Trophoblast cell (in vitro differentiated cells and primary cell): ENCODE results near the gene HAPLN3.

ENCODE experiments used
- DNase-seq, 2 donors: peaks; one replicate each; pipeline ENCODE4 v3.0.0-alpha.2; 2016
- H2AFZ ChIP-seq: 2 replicates; pipeline ENCODE4 v1.6.1; 2013; ENCODE audit warnings: low read length, moderate library complexity, mild to moderate bottlenecking; ENCODE audit not compliant: insufficient read depth, poor library complexity
- H2AK5ac ChIP-seq: 2 replicates; pipeline ENCODE4 v1.6.1; 2013; ENCODE audit warnings: mild to moderate bottlenecking, low read length
- H2BK120ac ChIP-seq: 2 replicates; pipeline ENCODE4 v1.6.1; 2013; ENCODE audit warnings: low read length, mild to moderate bottlenecking, moderate library complexity; ENCODE audit not compliant: insufficient read depth, poor library complexity
- H2BK12ac ChIP-seq: 2 replicates; pipeline ENCODE4 v1.6.1; 2013; ENCODE audit warnings: mild to moderate bottlenecking, low read length, moderate library complexity
- H2BK5ac ChIP-seq: 2 replicates; pipeline ENCODE4 v1.6.1; 2013; ENCODE audit warnings: low read length, low read depth, moderate library complexity, mild to moderate bottlenecking; ENCODE audit not compliant: poor library complexity
- H3K14ac ChIP-seq: 2 replicates; pipeline ENCODE4 v1.6.1; 2013; ENCODE audit warnings: mild to moderate bottlenecking, low read length
- H3K18ac ChIP-seq: 2 replicates; pipeline ENCODE4 v1.6.1; 2013; ENCODE audit warnings: mild to moderate bottlenecking, low read length
- H3K23ac ChIP-seq: 2 replicates; pipeline ENCODE4 v1.6.1; 2013; ENCODE audit warnings: low read length
- H3K27ac ChIP-seq: 2 replicates; pipeline ENCODE4 v1.5.1; 2013; ENCODE audit warnings: low read depth, mild to moderate bottlenecking, inconsistent platforms, low read length, moderate library complexity
- H3K27me3 ChIP-seq: 2 replicates; pipeline ENCODE4 v1.6.1; 2013; ENCODE audit warnings: inconsistent platforms, mild to moderate bottlenecking, low read length, moderate library complexity; ENCODE audit not compliant: insufficient read depth
- H3K36me3 ChIP-seq, 2 experiments: 1 replicate in 1 of 2; 2 replicates in 1 of 2; pipeline ENCODE4 v1.6.1; 2013; ENCODE audit warnings: low read length in 2 of 2, mild to moderate bottlenecking in 2 of 2, moderate library complexity in 1 of 2; ENCODE audit not compliant: insufficient read depth in 2 of 2, control insufficient read depth in 1 of 2
- H3K4ac ChIP-seq: 2 replicates; pipeline ENCODE4 v1.6.1; 2013; ENCODE audit warnings: low read depth, mild to moderate bottlenecking, low read length, moderate library complexity
- H3K4me1 ChIP-seq, 2 experiments: 1 replicate in 1 of 2; 2 replicates in 1 of 2; pipeline ENCODE4 v1.6.1; 2013; ENCODE audit warnings: low read length in 2 of 2, mild to moderate bottlenecking in 2 of 2, moderate library complexity in 1 of 2; ENCODE audit not compliant: insufficient read depth in 2 of 2, control insufficient read depth in 1 of 2
- H3K4me2 ChIP-seq: 2 replicates; pipeline ENCODE4 v1.6.1; 2013; ENCODE audit warnings: inconsistent platforms, mild to moderate bottlenecking, low read length, moderate library complexity
- H3K4me3 ChIP-seq: 2 replicates; pipeline ENCODE4 v1.5.1; 2013; ENCODE audit warnings: mild to moderate bottlenecking, low read depth, low read length, inconsistent platforms
- H3K79me1 ChIP-seq: one replicate; pipeline ENCODE4 v1.6.1; 2013; ENCODE audit warnings: low read length
- H3K79me2 ChIP-seq: 2 replicates; pipeline ENCODE4 v1.6.1; 2013; ENCODE audit warnings: low read length, mild to moderate bottlenecking; ENCODE audit not compliant: control insufficient read depth, insufficient read depth, poor library complexity
- H3K9ac ChIP-seq: 2 replicates; pipeline ENCODE4 v1.6.1; 2013; ENCODE audit warnings: mild to moderate bottlenecking, low read length
- H3K9me3 ChIP-seq: 2 replicates; pipeline ENCODE4 v1.6.1; 2013; ENCODE audit warnings: low read depth, mild to moderate bottlenecking, control low read depth, inconsistent platforms, low read length; ENCODE audit not compliant: insufficient read depth
- H4K12ac ChIP-seq: 2 replicates; pipeline ENCODE4 v1.6.1; 2013; ENCODE audit warnings: low read depth, mild to moderate bottlenecking, low read length, moderate library complexity
- H4K8ac ChIP-seq: 2 replicates; pipeline ENCODE4 v1.6.1; 2013; ENCODE audit warnings: low read depth, mild to moderate bottlenecking, low read length, moderate library complexity
- H4K91ac ChIP-seq: one replicate; pipeline ENCODE4 v1.6.1; 2013; ENCODE audit warnings: low read depth, mild to moderate bottlenecking, low read length, moderate library complexity
- WGBS: extraction: QIAGEN DNeasy Blood & Tissue Kit; methylation state at CpG from one replicate; pipeline ENCODE4 v1.1.7; 2013; ENCODE audit warnings: missing lambda C conversion rate; ENCODE audit not compliant: insufficient read length, insufficient coverage; ENCODE audit errors: extremely low coverage; 5-methylcytosine and 5-hydroxymethylcytosine counted together

The HAPLN3 gene

GRCh38 chr15:88920186-88920891 is 25.0 kb upstream of the HAPLN3 start:
- Histone ChIP-seq H3K14ac (no peak overlapping the region), H3K9me3 (no peaks in the 10 kb centered on the region), H3K79me2 (no peaks in the 10 kb centered on the region), H4K8ac (no peak overlapping the region), H2BK12ac (no peak overlapping the region), H3K9ac (no peak overlapping the region), H4K12ac (no peak overlapping the region), H2AFZ (no peak overlapping the region), H2AK5ac (no peak overlapping the region), H3K36me3 (no peaks in the 10 kb centered on the region), H3K4me2 (no peak overlapping the region), H3K18ac (no peak overlapping the region), H2BK5ac (no peak overlapping the region), H3K27ac (no peak overlapping the region), H3K4me1 (no peaks in the 10 kb centered on the region), H4K91ac (no peak overlapping the region), H3K23ac (no peak overlapping the region), H2BK120ac (no peak overlapping the region), H3K4ac (no peak overlapping the region), H3K4me3 (no peak overlapping the region), H3K79me1 (no peaks in the 10 kb centered on the region), H3K27me3 (no peaks in the 10 kb centered on the region)
- no peak for DNase-seq
- whole genome bisulfite sequencing = no CpG with 5 or more reads among the region's 9 CpGs

- Histone ChIP-seq H3K36me3 (no peaks in the 10 kb centered on the region), H2BK12ac (no peak overlapping the region), H3K79me2 (no peaks in the 10 kb centered on the region), H3K4me3 (no peak overlapping the region), H3K14ac (no peak overlapping the region), H4K8ac (no peak overlapping the region), H3K27ac (no peak overlapping the region), H3K9ac (no peak overlapping the region), H3K18ac (no peak overlapping the region), H4K12ac (no peak overlapping the region), H3K23ac (no peak overlapping the region), H2AFZ (no peak overlapping the region), H3K79me1 (no peaks in the 10 kb centered on the region), H3K4me1 (no peaks in the 10 kb centered on the region), H2BK5ac (no peak overlapping the region), H3K4me2 (no peak overlapping the region), H4K91ac (no peak overlapping the region), H2AK5ac (no peak overlapping the region), H3K9me3 (no peaks in the 10 kb centered on the region), H3K4ac (no peak overlapping the region), H2BK120ac (no peak overlapping the region), H3K27me3 (no peaks in the 10 kb centered on the region)
- no CpG with 5 or more reads among the region's 4 CpGs for WGBS
- DNase-seq = peak in 1 of 2 donors; percentile 29
These were observed 23.4 kb upstream of the HAPLN3 start for GRCh38 chr15:88918738-88919137.

GRCh38 chr15:88917760-88918159 is 22.4 kb upstream of the HAPLN3 start:
- no CpG with 5 or more reads among the region's 5 CpGs for WGBS
- Histone ChIP-seq H3K18ac (no peak overlapping the region), H2AK5ac (no peak overlapping the region), H3K36me3 (no peaks in the 10 kb centered on the region), H3K4me1 (no peaks in the 10 kb centered on the region), H3K14ac (no peak overlapping the region), H4K8ac (no peak overlapping the region), H3K9me3 (no peaks in the 10 kb centered on the region), H3K4ac (no peak overlapping the region), H3K79me2 (peaks cover 2% of the 10 kb centered on the region), H3K23ac (no peak overlapping the region), H3K79me1 (peaks cover 5% of the 10 kb centered on the region), H3K9ac (no peak overlapping the region), H3K27me3 (no peaks in the 10 kb centered on the region), H2BK5ac (no peak overlapping the region), H2AFZ (no peak overlapping the region), H3K27ac (no peak overlapping the region), H4K12ac (no peak overlapping the region), H2BK120ac (no peak overlapping the region), H2BK12ac (no peak overlapping the region), H3K4me2 (no peak overlapping the region), H4K91ac (no peak overlapping the region), H3K4me3 (no peak overlapping the region)
- no peak for DNase-seq

GRCh38 chr15:88915354-88915753 is 20.0 kb upstream of the HAPLN3 start:
- peaks cover 6 to 8% of the 10 kb centered on the region in 2 experiments for H3K36me3 ChIP-seq
- H2BK120ac ChIP-seq = no peak overlapping the region
- H3K18ac ChIP-seq = no peak overlapping the region
- H3K23ac ChIP-seq = no peak overlapping the region
- H3K27ac ChIP-seq = no peak overlapping the region
- H2BK5ac ChIP-seq = no peak overlapping the region
- H3K9me3 ChIP-seq = no peaks in the 10 kb centered on the region
- no peak overlapping the region for H2BK12ac ChIP-seq
- no peak overlapping the region for H4K12ac ChIP-seq
- H3K9ac ChIP-seq = no peak overlapping the region
- peaks cover 13% of the 10 kb centered on the region for H3K79me1 ChIP-seq
- DNase-seq = no peak
- no peak overlapping the region for H4K91ac ChIP-seq
- no peak overlapping the region for H3K4me3 ChIP-seq
- no peak overlapping the region for H2AFZ ChIP-seq
- no peak overlapping the region for H3K14ac ChIP-seq
- no peak overlapping the region for H2AK5ac ChIP-seq
- no peak overlapping the region for H4K8ac ChIP-seq
- no peaks in the 10 kb centered on the region for H3K27me3 ChIP-seq
- no peak overlapping the region for H3K4ac ChIP-seq
- H3K79me2 ChIP-seq = peaks cover 14% of the 10 kb centered on the region
- no peak overlapping the region for H3K4me2 ChIP-seq
- WGBS = no CpG with 5 or more reads among the region's 10 CpGs
- peaks cover 4 to 7% of the 10 kb centered on the region in 2 experiments for H3K4me1 ChIP-seq
